Duodenal mucosa (tissue), 2 donors: ENCODE data around the gene PLAU.
A peak's percentile ranks its signal among the peaks of the same experiment; 100 is the strongest.
"Not testable (repeated sequence)": the region's sequence is repeated elsewhere in the genome, so short reads cannot be mapped to it uniquely, and the experiment has no call there.

Experiments used
- H3K27ac ChIP-seq: one replicate; pipeline ENCODE4 v1.7.0; 2013; ENCODE audit warnings: low read depth, low read length
- H3K27me3 ChIP-seq, 2 donors: one replicate each; pipeline ENCODE4 v1.7.0; 2013; ENCODE audit warnings: low read length in 2 of 2, control low read depth in 1 of 2; ENCODE audit not compliant: insufficient read depth in 2 of 2, control insufficient read depth in 1 of 2
- H3K36me3 ChIP-seq, 2 donors: one replicate each; pipeline ENCODE4 v1.7.0; 2013; ENCODE audit warnings: low read length in 2 of 2, control low read depth in 1 of 2; ENCODE audit not compliant: insufficient read depth in 2 of 2, control insufficient read depth in 1 of 2
- H3K4me1 ChIP-seq, 2 donors: one replicate each; pipeline ENCODE4 v1.7.0; 2013; ENCODE audit warnings: low read length in 2 of 2, control low read depth in 1 of 2; ENCODE audit not compliant: insufficient read depth in 2 of 2, control insufficient read depth in 1 of 2
- H3K4me3 ChIP-seq, 2 donors: one replicate each; pipeline ENCODE4 v1.7.0; 2013; ENCODE audit warnings: low read length in 2 of 2, low read depth in 1 of 2
- H3K9ac ChIP-seq, 2 donors: one replicate each; pipeline ENCODE4 v1.7.0; 2013; ENCODE audit warnings: low read length in 2 of 2, low read depth in 1 of 2
- H3K9me3 ChIP-seq, 2 donors: one replicate each; pipeline ENCODE4 v1.7.0; 2013; ENCODE audit warnings: low read length in 2 of 2, control low read depth in 1 of 2; ENCODE audit not compliant: control insufficient read depth in 1 of 2

PLAU gene

DNA sequence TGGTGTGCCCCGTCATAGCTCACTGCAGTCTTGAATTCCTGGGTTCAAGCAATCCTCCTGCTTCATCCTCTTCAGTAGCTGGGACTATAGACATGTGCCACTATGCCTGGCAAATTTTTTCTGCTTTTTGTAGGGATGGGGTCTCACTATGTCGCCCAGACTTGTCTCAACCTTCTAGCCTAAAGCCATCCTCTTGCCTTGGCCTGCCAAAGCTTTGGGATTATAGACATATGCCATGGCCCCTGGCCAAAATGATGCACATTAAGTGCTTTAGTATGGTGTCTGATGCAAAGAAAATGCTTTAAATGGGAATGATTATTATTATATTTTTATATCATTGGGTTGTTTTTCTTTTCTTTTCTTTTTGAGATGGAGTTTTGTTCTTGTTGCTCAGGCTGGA is 53.8 kb downstream of the PLAU start:
- Histone ChIP-seq H3K4me3 (no peak overlapping the region), H3K4me1 (peaks cover 10 to 13% of the 10 kb centered on the region in 2 donors), H3K9ac (no peak overlapping the region), H3K9me3 (no peaks in the 10 kb centered on the region), H3K27ac (no peak overlapping the region), H3K36me3 (no peaks in the 10 kb centered on the region), H3K27me3 (no peaks in the 10 kb centered on the region)

- Histone ChIP-seq H3K27ac (peak overlapping the region; percentile 76), H3K9ac (peak overlapping the region; percentile 45 to 64), H3K4me1 (peaks cover 10 to 12% of the 10 kb centered on the region in 2 donors), H3K4me3 (peak overlapping the region; percentile 47 to 50)
- not testable (repeated sequence) for H3K9me3 ChIP-seq, H3K36me3 ChIP-seq, H3K27me3 ChIP-seq
Observed at GRCh38 chr10:73965267-73965889, 54.4 kb downstream of the PLAU start.

DNA sequence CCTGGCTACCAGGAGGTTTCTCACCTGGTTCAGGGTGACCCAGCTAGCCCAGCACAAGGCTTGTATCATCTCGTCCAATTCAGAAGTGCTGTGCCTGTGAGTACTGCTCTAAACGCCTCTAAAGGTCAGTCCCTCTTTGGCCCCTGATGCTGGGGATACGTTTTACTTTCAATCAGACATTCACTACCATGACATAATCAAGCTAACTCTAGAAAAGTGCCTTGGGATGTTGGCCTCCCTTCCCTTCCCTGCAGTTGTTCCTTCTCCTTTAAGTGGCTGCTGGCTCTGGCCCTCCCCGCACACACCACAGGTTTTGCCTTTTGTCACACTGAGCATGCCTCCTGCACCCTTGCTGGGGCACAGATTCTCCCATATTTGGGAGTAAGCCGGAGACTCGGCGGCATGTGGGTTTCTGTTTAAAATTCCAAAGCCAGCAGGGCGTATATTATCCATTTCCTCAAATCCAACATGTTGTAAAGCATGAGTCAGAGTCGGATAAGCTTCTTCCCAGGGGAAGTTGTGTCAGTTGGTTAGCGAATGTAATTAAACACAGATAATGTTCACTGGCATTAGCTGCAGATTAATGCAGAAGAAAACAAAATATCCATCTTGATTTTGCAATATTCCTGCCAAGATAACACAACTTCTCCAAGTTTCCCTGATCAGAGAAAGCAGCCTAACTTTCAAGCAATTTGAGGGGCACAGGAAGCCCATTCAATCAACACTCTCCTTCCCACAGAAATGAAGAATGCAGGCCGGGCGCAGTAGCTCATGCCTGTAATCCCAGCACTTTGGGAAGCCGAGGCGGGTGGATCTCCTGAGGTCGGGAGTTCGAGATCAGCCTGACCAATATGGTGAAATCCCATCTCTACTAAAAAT is 55.2 kb downstream of the PLAU start:
- Histone ChIP-seq H3K27me3 (no peaks in the 10 kb centered on the region), H3K4me3 (peak overlapping the region; percentile 47 to 50), H3K36me3 (no peaks in the 10 kb centered on the region), H3K27ac (peak overlapping the region; percentile 76), H3K4me1 (peaks cover 10 to 12% of the 10 kb centered on the region in 2 donors), H3K9me3 (no peaks in the 10 kb centered on the region), H3K9ac (peak overlapping the region; percentile 45 to 64)

- H3K9me3 ChIP-seq, result no peaks in the 10 kb centered on the region
- no peak overlapping the region for H3K4me3 ChIP-seq
- peak overlapping the region; percentile 55 for H3K27ac ChIP-seq
- H3K27me3 ChIP-seq, result no peaks in the 10 kb centered on the region
- no peak overlapping the region for H3K9ac ChIP-seq
- peaks cover 10 to 16% of the 10 kb centered on the region in 2 donors for H3K4me1 ChIP-seq
- no peaks in the 10 kb centered on the region for H3K36me3 ChIP-seq
Observed at GRCh38 chr10:73967022-73967429, 56.1 kb downstream of the PLAU start.
